Tibial nerve (tissue), 4 donors: ENCODE measurements around the gene ASAP3. TPM values are rescaled to one million over a fixed set of nuclear protein-coding genes. Genes with fewer than 3 reads are reported as not detected.

Source experiments
- DNase-seq, 2 donors: peaks; one replicate each; pipeline ENCODE4 v3.0.0-alpha.2; 2019; ENCODE audit warnings: low spot score in 2 of 2
- H3K27ac ChIP-seq, 4 donors: fragments of 200-600 bp; sonication (generic) in 3 of 4; one replicate each; pipeline ENCODE4 v1.5.1; 2017 to 2019; ENCODE audit warnings: mild to moderate bottlenecking in 1 of 4
- H3K27me3 ChIP-seq, 2 donors: fragments of 200-600 bp; sonication (generic) in 1 of 2; one replicate each; pipeline versions ENCODE4 v1.5.1 to v1.6.0; 2017 to 2019
- H3K36me3 ChIP-seq, 3 donors: fragments of 200-600 bp; sonication (generic); one replicate each; pipeline ENCODE4 v1.5.1; 2018 to 2019
- H3K4me1 ChIP-seq, 4 donors: fragments of 200-600 bp; sonication (generic) in 3 of 4; one replicate each; pipeline ENCODE4 v1.5.1; 2017 to 2019
- H3K4me3 ChIP-seq, 4 donors: fragments of 200-600 bp; sonication (generic) in 3 of 4; one replicate each; pipeline ENCODE4 v1.5.1; 2017 to 2019; ENCODE audit warnings: mild to moderate bottlenecking in 1 of 4, moderate library complexity in 1 of 4
- H3K9me3 ChIP-seq, 4 donors: fragments of 200-600 bp; sonication (generic) in 3 of 4; one replicate each; pipeline ENCODE4 v1.5.1; 2017 to 2019
- CTCF ChIP-seq, 5 experiments: fragments of 200-600 bp in 3 of 5; fragments of 450-650 bp in 2 of 5; sonication (generic) in 3 of 5; IDR thresholded peaks; one replicate each; pipeline ENCODE4 v1.5.1; 2016 to 2019; ENCODE audit warnings: antibody characterized with exemption in 5 of 5, mild to moderate bottlenecking in 3 of 5, moderate library complexity in 2 of 5
- EP300 ChIP-seq, 2 donors: sonication (generic); formaldehyde crosslinking; IDR thresholded peaks; one replicate each; pipeline ENCODE4 v1.6.1; 2017; ENCODE audit warnings: antibody characterized with exemption in 2 of 2, mild to moderate bottlenecking in 1 of 2
- POLR2A ChIP-seq, 2 donors: fragments of 450-650 bp; IDR thresholded peaks; one replicate each; pipeline ENCODE4 v1.6.1; 2017; ENCODE audit warnings: antibody characterized with exemption in 2 of 2, mild to moderate bottlenecking in 2 of 2, moderate library complexity in 2 of 2
- WGBS, 2 donors: methylation state at CpG; one replicate each; pipeline ENCODE4 v1.1.5; 2018; 5-methylcytosine and 5-hydroxymethylcytosine counted together
- total RNA-seq, 4 donors: library from RNA; depleted of rRNA; stranded (reverse); fragments of >200 nt; gene quantifications; one replicate each; pipeline ENCODE4 v1.1.0, GENCODE V29; 2016

ASAP3 gene
- total RNA-seq, 4 donors from 2014 or later, result 79.8 to 140 (median 117) TPM

- H3K4me1 ChIP-seq, result peaks cover 0 to 46% (median 0%) of the 10 kb centered on the region in 4 donors
- WGBS, 2 donors, result 82 to 83% methylated on average over 1 of the region's 1 CpG
- H3K9me3 ChIP-seq, result no peaks in the 10 kb centered on the region
- peaks cover 0 to 24% (median 0%) of the 10 kb centered on the region in 3 donors for H3K36me3 ChIP-seq
- no peak overlapping the region for H3K4me3 ChIP-seq
- H3K27ac ChIP-seq, result peak overlapping the region in 1 of 4 donors; percentile 61
- no peak for DNase-seq
- no peaks in the 10 kb centered on the region for H3K27me3 ChIP-seq
- no peak for TF ChIP-seq EP300 (IDR thresholded peaks at IDR 0.05)
- no peak for TF ChIP-seq CTCF (IDR thresholded peaks at IDR 0.05)
- no peak for TF ChIP-seq POLR2A (IDR thresholded peaks at IDR 0.05)
These were observed 35.1 kb downstream of the ASAP3 start for GRCh38 chr1:23448846-23449245.

- 77 to 83% methylated on average over 8 of the region's 8 CpGs for WGBS, 2 donors
- H3K36me3 ChIP-seq, result peaks cover 0 to 27% (median 0%) of the 10 kb centered on the region in 3 donors
These were observed 37.2 kb downstream of the ASAP3 start for GRCh38 chr1:23446661-23447310.

GRCh38 chr1:23444596-23445390, 39.2 kb downstream of the ASAP3 start:
- peak overlapping the region; percentile 30 to 78 (median 42) for H3K27ac ChIP-seq
- TF ChIP-seq EP300 (IDR thresholded peaks at IDR 0.05) (no peak), CTCF (IDR thresholded peaks at IDR 0.05) (no peak), POLR2A (IDR thresholded peaks at IDR 0.05) (no peak)
- H3K36me3 ChIP-seq, result peaks cover 0 to 43% (median 0%) of the 10 kb centered on the region in 3 donors
- H3K27me3 ChIP-seq, result no peaks in the 10 kb centered on the region
- H3K4me3 ChIP-seq, result peak overlapping the region in 1 of 4 donors; percentile 27
- no peaks in the 10 kb centered on the region for H3K9me3 ChIP-seq
- H3K4me1 ChIP-seq, result peaks cover 0 to 39% (median 0%) of the 10 kb centered on the region in 4 donors
- WGBS, 2 donors, result 78 to 86% methylated on average over 4 of the region's 4 CpGs
- no peak for DNase-seq

More at GRCh38 chr1:23446661-23447310, 37.2 kb downstream of the ASAP3 start:
- no peak for DNase-seq
- peaks cover 0 to 48% (median 0%) of the 10 kb centered on the region in 4 donors for H3K4me1 ChIP-seq
- no peak overlapping the region for H3K27ac ChIP-seq
- TF ChIP-seq EP300 (IDR thresholded peaks at IDR 0.05) (no peak), POLR2A (IDR thresholded peaks at IDR 0.05) (no peak), CTCF (IDR thresholded peaks at IDR 0.05) (no peak)
- no peak overlapping the region for H3K4me3 ChIP-seq
- no peaks in the 10 kb centered on the region for H3K27me3 ChIP-seq
- H3K9me3 ChIP-seq, result no peaks in the 10 kb centered on the region

- DNase-seq, result peak; percentile 74 to 93
- 59 to 70% methylated on average over 4 of the region's 4 CpGs for WGBS, 2 donors
- H3K36me3 ChIP-seq, result peaks cover 0 to 43% (median 0%) of the 10 kb centered on the region in 3 donors
- TF ChIP-seq POLR2A (IDR thresholded peaks at IDR 0.05), result no peak
- peak; percentile 63 to 96 for TF ChIP-seq EP300 (IDR thresholded peaks at IDR 0.05)
- peak overlapping the region in 1 of 4 donors; percentile 27 for H3K4me3 ChIP-seq
- peak overlapping the region; percentile 30 to 78 (median 42) for H3K27ac ChIP-seq
- H3K4me1 ChIP-seq, result peaks cover 0 to 35% (median 0%) of the 10 kb centered on the region in 4 donors
- no peaks in the 10 kb centered on the region for H3K9me3 ChIP-seq
- H3K27me3 ChIP-seq, result no peaks in the 10 kb centered on the region
These were observed 39.9 kb downstream of the ASAP3 start for GRCh38 chr1:23444104-23444533.

- peak overlapping the region in 1 of 4 donors; percentile 78 for H3K27ac ChIP-seq
- TF ChIP-seq EP300 (IDR thresholded peaks at IDR 0.05) (no peak), CTCF (IDR thresholded peaks at IDR 0.05) (no peak), POLR2A (IDR thresholded peaks at IDR 0.05) (no peak)
- peaks cover 0 to 35% (median 0%) of the 10 kb centered on the region in 4 donors for H3K4me1 ChIP-seq
- H3K27me3 ChIP-seq, result no peaks in the 10 kb centered on the region
- DNase-seq, result no peak
- H3K36me3 ChIP-seq, result peaks cover 0 to 55% (median 0%) of the 10 kb centered on the region in 3 donors
- H3K4me3 ChIP-seq, result no peak overlapping the region
- no peaks in the 10 kb centered on the region for H3K9me3 ChIP-seq
- 83 to 84% methylated on average over 3 of the region's 3 CpGs for WGBS, 2 donors
These were observed 41.2 kb downstream of the ASAP3 start for GRCh38 chr1:23442751-23443150.
